GM12878 (cell line): ENCODE data around the gene LDHA. TPM values are rescaled to one million over a fixed set of nuclear protein-coding genes. Genes with fewer than 3 reads are reported as not detected.

Experiments
- ATAC-seq: fragments of 200-7000 bp; cut with Tn5 transposase; 3 replicates; pipeline ENCODE4 v1.9.1; 2020; ENCODE audit warnings: mild to moderate bottlenecking, moderate library complexity
- BruUV-seq: library from RNA; stranded (reverse); fragments of 400-500 nt; replicated peaks from 2 replicates; lab custom pipeline; 2021; lab: Mats Ljungman, UMichigan
- CTCF ChIA-PET: fragments of 300-600 bp; sonication (Branson Sonifier 250); formaldehyde crosslinking; extraction: SDS; loops from one replicate; lab custom pipeline; 2021; ENCODE audit warnings: inconsistent platforms; lab: Yijun Ruan, JAX
- POLR2A ChIA-PET: fragments of 350-600 bp; formaldehyde crosslinking; extraction: SDS; loops from one replicate; lab custom pipeline; 2021; ENCODE audit warnings: inconsistent platforms; lab: Charles Lee
- RAD21 ChIA-PET: fragments of 300-600 bp; sonication (Branson Sonifier 250); formaldehyde crosslinking; loops from one replicate; lab custom pipeline; 2023; ENCODE audit warnings: antibody characterized with exemption; ENCODE audit not compliant: unreplicated experiment; lab: Charles Lee
- SMC1A ChIA-PET: fragments of 300-600 bp; sonication (Branson Sonifier 250); formaldehyde crosslinking; loops from one replicate; lab custom pipeline; 2023; ENCODE audit not compliant: unreplicated experiment, uncharacterized antibody; lab: Charles Lee
- DNase-seq: peaks from one replicate; pipeline ENCODE4 v3.0.0-alpha.2; 2011; ENCODE audit warnings: low read depth, low spot score
- FAIRE-seq: peaks from 3 replicates; lab custom pipeline; 2011; peaks lifted over from hg19 to GRCh38; lab: Jason Lieb, UNC
- H2AFZ ChIP-seq: 2 replicates; pipeline ENCODE4 v1.6.0; 2011; ENCODE audit warnings: low read depth, low read length, control low read depth; ENCODE audit not compliant: control insufficient read depth
- H3K27ac ChIP-seq: 2 replicates; pipeline ENCODE4 v1.5.1; 2011; ENCODE audit warnings: control low read depth; ENCODE audit not compliant: control insufficient read depth, insufficient read depth
- H3K27me3 ChIP-seq, 2 experiments: replicated peaks in 1 of 2; 2 replicates each; pipeline versions ENCODE4 v1.6.0 to v1.6.1; 2011; ENCODE audit warnings: low read length in 1 of 2; ENCODE audit not compliant: control insufficient read depth in 2 of 2, insufficient read depth in 2 of 2
- H3K36me3 ChIP-seq, 2 experiments: 2 replicates each; pipeline ENCODE4 v1.5.1; 2011; ENCODE audit warnings: low read length in 1 of 2; ENCODE audit not compliant: control insufficient read depth in 2 of 2, insufficient read depth in 2 of 2
- H3K4me1 ChIP-seq: 2 replicates; pipeline ENCODE4 v1.6.1; 2011; ENCODE audit warnings: mild to moderate bottlenecking, low read length, moderate library complexity, mixed read lengths; ENCODE audit not compliant: control insufficient read depth, insufficient read depth
- H3K4me2 ChIP-seq: 2 replicates; pipeline ENCODE4 v1.6.0; 2011; ENCODE audit warnings: control low read depth; ENCODE audit not compliant: control insufficient read depth, insufficient read depth
- H3K4me3 ChIP-seq: fragments of 200-600 bp; sonication (generic); 2 replicates; pipeline ENCODE4 v1.5.1; 2016
- H3K79me2 ChIP-seq: 2 replicates; pipeline ENCODE4 v1.6.0; 2011; ENCODE audit warnings: low read length; ENCODE audit not compliant: control insufficient read depth, insufficient read depth
- H3K9ac ChIP-seq: 2 replicates; pipeline ENCODE4 v1.8.0; 2011; ENCODE audit warnings: low read length, control low read depth, mixed read lengths; ENCODE audit not compliant: control insufficient read depth, insufficient read depth
- H3K9me3 ChIP-seq: replicated peaks from 3 replicates; pipeline ENCODE4 v1.5.1; 2011; ENCODE audit warnings: mild to moderate bottlenecking, low read length; ENCODE audit not compliant: control insufficient read depth, insufficient read depth
- H4K20me1 ChIP-seq: 2 replicates; pipeline ENCODE4 v1.6.0; 2011; ENCODE audit not compliant: control insufficient read depth, insufficient read depth
- ASH2L ChIP-seq: fragments of 300-600, 200-600 bp; sonication (generic); IDR thresholded peaks from 2 replicates; pipeline ENCODE4 v1.6.1; 2017; ENCODE audit warnings: low read depth, mild to moderate bottlenecking, borderline replicate concordance
- BMI1 ChIP-seq: fragments of 450-650 bp; IDR thresholded peaks from 2 replicates; pipeline ENCODE4 v1.6.1; 2016; ENCODE audit warnings: mild to moderate bottlenecking, moderate library complexity, borderline replicate concordance
- DPF2 ChIP-seq: fragments of 450-650 bp; IDR thresholded peaks from 2 replicates; pipeline ENCODE4 v1.6.1; 2017; ENCODE audit warnings: mild to moderate bottlenecking
- MEF2B ChIP-seq: fragments of 450-650 bp; IDR thresholded peaks from 2 replicates; pipeline ENCODE4 v1.6.1; 2018; ENCODE audit warnings: mild to moderate bottlenecking, moderate library complexity; ENCODE audit not compliant: partially characterized antibody, poor library complexity, severe bottlenecking
- POLR2A ChIP-seq: IDR thresholded peaks from 2 replicates; pipeline ENCODE4 v1.6.1; 2011; ENCODE audit warnings: low read depth, mild to moderate bottlenecking, low read length
- POU2F2 ChIP-seq: IDR thresholded peaks from 3 replicates; pipeline ENCODE4 v1.6.1; 2011; ENCODE audit warnings: low read depth, mild to moderate bottlenecking, low read length, borderline replicate concordance
- TCF12 ChIP-seq: IDR thresholded peaks from 2 replicates; pipeline ENCODE4 v1.6.1; 2011; ENCODE audit warnings: low read depth, mild to moderate bottlenecking, low read length
- WGBS: methylation state at CpG from one replicate; pipeline ENCODE4 v1.1.6; 2016; ENCODE audit warnings: low lambda C conversion rate; ENCODE audit not compliant: insufficient replicate concordance, insufficient coverage; ENCODE audit errors: missing lambda C conversion rate; 5-methylcytosine and 5-hydroxymethylcytosine counted together
- in situ Hi-C: fragments of 300-500 bp; cut with MboI; formaldehyde crosslinking; loops from 9 replicates; pipeline ENCODE4 v1.14.3; 2018; ENCODE audit warnings: mixed read lengths
- intact Hi-C: fragments of 100-400 bp; cut with micrococcal nuclease; formaldehyde crosslinking; loops from one replicate; pipeline ENCODE4 v1.14.2; 2022; ENCODE audit not compliant: unreplicated experiment
- polyA plus RNA-seq, 11 experiments: library from polyadenylated mRNA; depleted of rRNA in 4 of 11; unstranded in 6 of 11; stranded (reverse) in 5 of 11; fragments of >200 nt; fragmentation: Nextera tagmentation in 4 of 11; fragmentation: Illumina TruSeq in 1 of 11; extraction: Ambion mirVana in 4 of 11; extraction: Trizol in 1 of 11; gene quantifications; 1 replicate in 1 of 11; 2 replicates in 10 of 11; pipeline versions ENCODE4 v1.2.1 to v1.2.3, GENCODE V29; 2011 to 2016; ENCODE audit warnings: inconsistent platforms in 2 of 11, missing spikeins in 2 of 11, low read depth in 1 of 11
- total RNA-seq, 4 experiments: library from RNA; depleted of rRNA in 3 of 4; stranded (reverse); fragments of >200 nt in 3 of 4; fragmentation: Illumina TruSeq in 1 of 4; extraction: Trizol in 1 of 4; gene quantifications; 2 replicates each; pipeline versions ENCODE4 v1.2.1 to v1.2.3, GENCODE V29; 2013 to 2021
- TF ChIP-seq, protein P1 (sequence below): IDR thresholded peaks from 2 replicates; pipeline ENCODE4 v1.6.1; 2012; ENCODE audit warnings: improper control_type of control experiment, low read depth, low read length; ENCODE audit not compliant: insufficient replicate concordance
- TF ChIP-seq, protein P2 (sequence below): fragments of 450-650 bp; conservative IDR thresholded peaks from 2 replicates; pipeline ENCODE4 v1.6.1; 2017; ENCODE audit warnings: mild to moderate bottlenecking, moderate library complexity

LDHA gene
- total and polyA plus RNA-seq, 10 of the 15 experiments (the other 5 are each of a cell fraction or from before 2014, with no cell fraction given): 773 to 2,300 (median 1,367) TPM

DNA sequence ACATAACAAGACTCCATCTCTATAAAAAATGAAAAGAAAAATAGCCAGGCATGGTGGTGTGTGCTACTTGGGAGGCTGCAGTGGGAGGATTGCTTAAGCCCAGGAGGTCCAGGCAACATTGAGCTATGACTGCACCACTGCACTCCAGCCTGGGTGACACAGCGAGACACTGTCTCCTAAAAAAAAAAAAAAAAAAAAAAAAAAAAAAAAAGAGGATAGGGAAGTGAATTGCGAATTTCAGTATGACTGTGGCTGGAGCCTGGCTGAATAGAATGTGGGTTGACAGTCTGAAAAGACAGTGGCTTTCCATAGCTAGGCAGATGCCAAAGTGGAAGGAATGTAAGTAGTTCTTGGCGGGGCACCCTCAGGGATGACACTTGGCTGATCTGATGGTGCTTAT, 54.9 kb downstream of the LDHA start (continued):
- TF ChIP-seq, protein P1, sequence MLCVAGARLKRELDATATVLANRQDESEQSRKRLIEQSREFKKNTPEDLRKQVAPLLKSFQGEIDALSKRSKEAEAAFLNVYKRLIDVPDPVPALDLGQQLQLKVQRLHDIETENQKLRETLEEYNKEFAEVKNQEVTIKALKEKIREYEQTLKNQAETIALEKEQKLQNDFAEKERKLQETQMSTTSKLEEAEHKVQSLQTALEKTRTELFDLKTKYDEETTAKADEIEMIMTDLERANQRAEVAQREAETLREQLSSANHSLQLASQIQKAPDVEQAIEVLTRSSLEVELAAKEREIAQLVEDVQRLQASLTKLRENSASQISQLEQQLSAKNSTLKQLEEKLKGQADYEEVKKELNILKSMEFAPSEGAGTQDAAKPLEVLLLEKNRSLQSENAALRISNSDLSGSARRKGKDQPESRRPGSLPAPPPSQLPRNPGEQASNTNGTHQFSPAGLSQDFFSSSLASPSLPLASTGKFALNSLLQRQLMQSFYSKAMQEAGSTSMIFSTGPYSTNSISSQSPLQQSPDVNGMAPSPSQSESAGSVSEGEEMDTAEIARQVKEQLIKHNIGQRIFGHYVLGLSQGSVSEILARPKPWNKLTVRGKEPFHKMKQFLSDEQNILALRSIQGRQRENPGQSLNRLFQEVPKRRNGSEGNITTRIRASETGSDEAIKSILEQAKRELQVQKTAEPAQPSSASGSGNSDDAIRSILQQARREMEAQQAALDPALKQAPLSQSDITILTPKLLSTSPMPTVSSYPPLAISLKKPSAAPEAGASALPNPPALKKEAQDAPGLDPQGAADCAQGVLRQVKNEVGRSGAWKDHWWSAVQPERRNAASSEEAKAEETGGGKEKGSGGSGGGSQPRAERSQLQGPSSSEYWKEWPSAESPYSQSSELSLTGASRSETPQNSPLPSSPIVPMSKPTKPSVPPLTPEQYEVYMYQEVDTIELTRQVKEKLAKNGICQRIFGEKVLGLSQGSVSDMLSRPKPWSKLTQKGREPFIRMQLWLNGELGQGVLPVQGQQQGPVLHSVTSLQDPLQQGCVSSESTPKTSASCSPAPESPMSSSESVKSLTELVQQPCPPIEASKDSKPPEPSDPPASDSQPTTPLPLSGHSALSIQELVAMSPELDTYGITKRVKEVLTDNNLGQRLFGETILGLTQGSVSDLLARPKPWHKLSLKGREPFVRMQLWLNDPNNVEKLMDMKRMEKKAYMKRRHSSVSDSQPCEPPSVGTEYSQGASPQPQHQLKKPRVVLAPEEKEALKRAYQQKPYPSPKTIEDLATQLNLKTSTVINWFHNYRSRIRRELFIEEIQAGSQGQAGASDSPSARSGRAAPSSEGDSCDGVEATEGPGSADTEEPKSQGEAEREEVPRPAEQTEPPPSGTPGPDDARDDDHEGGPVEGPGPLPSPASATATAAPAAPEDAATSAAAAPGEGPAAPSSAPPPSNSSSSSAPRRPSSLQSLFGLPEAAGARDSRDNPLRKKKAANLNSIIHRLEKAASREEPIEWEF: no peak
- TF ChIP-seq DPF2: no peak

DNA sequence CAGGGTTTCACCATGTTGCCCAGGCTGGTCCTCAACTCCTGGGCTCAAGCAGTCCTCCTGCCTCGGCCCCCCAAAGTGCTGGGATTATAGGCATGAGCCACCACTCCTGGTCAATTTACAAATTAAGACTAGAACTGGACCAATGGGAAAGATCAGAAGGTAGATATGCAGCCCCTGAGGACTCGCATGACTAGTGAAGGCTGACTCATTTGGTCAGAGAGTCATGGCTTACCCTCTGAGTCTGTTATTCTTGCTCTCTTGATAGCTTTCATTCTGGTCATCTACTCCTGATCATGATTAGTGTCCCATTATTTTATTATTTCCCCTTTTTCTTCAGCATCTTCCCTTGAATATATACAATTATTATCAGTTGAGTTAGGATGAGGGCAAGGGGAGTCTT, 58.6 kb downstream of the LDHA start:
- ATAC-seq (no peak), DNase-seq (no peak)
- RAD21 ChIA-PET: interaction anchor here (1.4 kb wide), 1 partner anchor 209 kb away, joined by 4 read pairs; no protein-coding TSS in a partner anchor
- H3K79me2 ChIP-seq: no peaks in the 10 kb centered on the region
- H3K4me2 ChIP-seq: no peak overlapping the region
- no peaks in the 10 kb centered on the region for H4K20me1 ChIP-seq
- H2AFZ ChIP-seq: no peak overlapping the region
- BruUV-seq: no TSS peak
- no peaks in the 10 kb centered on the region for H3K36me3 ChIP-seq
- SMC1A ChIA-PET: no interaction called here
- no peak overlapping the region for H3K27ac ChIP-seq
- H3K9ac ChIP-seq: no peak overlapping the region
- WGBS: 62% methylated on average over 2 of the region's 2 CpGs
- H3K4me3 ChIP-seq: no peak overlapping the region
- POLR2A ChIA-PET: no interaction called here
- in situ Hi-C loops: no loop called here
- TF ChIP-seq BMI1 (no peak), TCF12 (no peak), POU2F2 (no peak), MEF2B (no peak), ASH2L (no peak), POLR2A (no peak)
- TF ChIP-seq, protein P2, sequence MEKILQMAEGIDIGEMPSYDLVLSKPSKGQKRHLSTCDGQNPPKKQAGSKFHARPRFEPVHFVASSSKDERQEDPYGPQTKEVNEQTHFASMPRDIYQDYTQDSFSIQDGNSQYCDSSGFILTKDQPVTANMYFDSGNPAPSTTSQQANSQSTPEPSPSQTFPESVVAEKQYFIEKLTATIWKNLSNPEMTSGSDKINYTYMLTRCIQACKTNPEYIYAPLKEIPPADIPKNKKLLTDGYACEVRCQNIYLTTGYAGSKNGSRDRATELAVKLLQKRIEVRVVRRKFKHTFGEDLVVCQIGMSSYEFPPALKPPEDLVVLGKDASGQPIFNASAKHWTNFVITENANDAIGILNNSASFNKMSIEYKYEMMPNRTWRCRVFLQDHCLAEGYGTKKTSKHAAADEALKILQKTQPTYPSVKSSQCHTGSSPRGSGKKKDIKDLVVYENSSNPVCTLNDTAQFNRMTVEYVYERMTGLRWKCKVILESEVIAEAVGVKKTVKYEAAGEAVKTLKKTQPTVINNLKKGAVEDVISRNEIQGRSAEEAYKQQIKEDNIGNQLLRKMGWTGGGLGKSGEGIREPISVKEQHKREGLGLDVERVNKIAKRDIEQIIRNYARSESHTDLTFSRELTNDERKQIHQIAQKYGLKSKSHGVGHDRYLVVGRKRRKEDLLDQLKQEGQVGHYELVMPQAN: no peak
- TF ChIP-seq, all 136 proteins: peak for 0
- intact Hi-C loops: no loop called here
- CTCF ChIA-PET: no interaction called here
- Histone ChIP-seq H3K9me3 (no peaks in the 10 kb centered on the region), H3K4me1 (no peaks in the 10 kb centered on the region), H3K27me3 (no peaks in the 10 kb centered on the region; a peak in 1 of 4 replicates)
- FAIRE-seq: no peak
